Measurements from ENCODE around the gene ZEB1. TPM values are rescaled to one million over a fixed set of nuclear protein-coding genes. Genes with fewer than 3 reads are reported as not detected.
"Not testable (repeated sequence)": the region's sequence is repeated elsewhere in the genome, so short reads cannot be mapped to it uniquely, and the experiment has no call there.

The ZEB1 gene
- total and polyA plus RNA-seq, 2 experiments from 2014 or later: 19.1 to 37.3 TPM

GRCh38 chr10:31396376-31396775 lies 77.4 kb downstream of the ZEB1 start:
- DNase-seq (ENCODE audit: low read depth in 1 of 2, low spot score in 1 of 2): no peak
- Histone ChIP-seq H3K9me3 (ENCODE audit: low read depth) (no peaks in the 10 kb centered on the region), H3K36me3 (no peaks in the 10 kb centered on the region), H3K4me3 (no peak overlapping the region), H3K27ac (no peak overlapping the region), H3K4me1 (ENCODE audit: low read depth) (peaks cover 29% of the 10 kb centered on the region), H3K27me3 (no peaks in the 10 kb centered on the region)
- TF ChIP-seq CTCF (IDR thresholded peaks at IDR 0.05; ENCODE audit: low read depth, low read length): no peak

DNA sequence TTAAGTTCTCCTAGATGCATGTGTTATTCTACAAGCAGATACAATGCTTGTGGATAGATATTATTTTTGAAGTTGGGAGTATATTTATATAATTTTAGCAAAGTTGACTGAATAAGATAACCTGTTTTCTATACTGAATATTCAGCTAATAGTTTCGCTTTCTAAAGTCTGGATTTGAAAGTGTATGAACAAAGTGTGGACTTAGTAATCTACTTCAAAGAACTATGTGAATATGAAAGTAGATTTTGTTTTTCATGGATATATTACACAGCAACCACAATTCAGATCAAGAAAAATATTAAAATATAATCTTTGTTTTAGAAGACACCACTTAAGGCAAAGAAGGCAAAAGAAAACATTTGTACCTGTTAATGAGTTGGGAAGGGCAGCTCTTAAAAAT lies 78.8 kb downstream of the ZEB1 start:
- Histone ChIP-seq H3K36me3 (no peaks in the 10 kb centered on the region), H3K4me3 (no peak overlapping the region), H3K27me3 (no peaks in the 10 kb centered on the region), H3K9me3 (ENCODE audit: low read depth) (no peaks in the 10 kb centered on the region), H3K4me1 (ENCODE audit: low read depth) (peaks cover 42% of the 10 kb centered on the region), H3K27ac (no peak overlapping the region)
- TF ChIP-seq CTCF (IDR thresholded peaks at IDR 0.05; ENCODE audit: low read depth, low read length): no peak
- DNase-seq (ENCODE audit: low read depth in 1 of 2, low spot score in 1 of 2): no peak

DNA sequence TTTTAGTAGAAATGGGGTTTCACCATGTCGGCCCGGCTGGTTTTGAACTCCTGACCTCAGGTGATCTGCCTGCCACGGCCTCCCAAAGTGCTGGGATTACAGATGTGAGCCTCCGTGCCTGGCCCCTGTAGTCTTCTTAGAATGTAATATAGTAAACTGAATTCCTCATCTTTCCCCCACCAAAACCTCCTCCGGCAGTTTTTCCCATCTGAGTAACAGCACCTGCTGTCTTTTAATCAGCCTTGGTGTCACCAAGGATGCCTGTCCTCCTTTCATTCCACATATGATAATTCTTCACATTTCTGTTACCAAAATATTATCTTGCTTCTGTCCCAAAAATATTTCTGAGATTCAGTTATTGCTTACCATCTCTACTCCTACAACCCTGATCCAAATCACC lies 80.2 kb downstream of the ZEB1 start:
- Histone ChIP-seq H3K4me3 (no peak overlapping the region), H3K27me3 (no peaks in the 10 kb centered on the region), H3K9me3 (ENCODE audit: low read depth) (no peaks in the 10 kb centered on the region), H3K4me1 (ENCODE audit: low read depth) (peaks cover 46% of the 10 kb centered on the region), H3K27ac (peak overlapping the region; percentile 59), H3K36me3 (no peaks in the 10 kb centered on the region)
- no peak for TF ChIP-seq CTCF (IDR thresholded peaks at IDR 0.05; ENCODE audit: low read depth, low read length)
- DNase-seq (ENCODE audit: low read depth in 1 of 2, low spot score in 1 of 2): no peak

- peak in 1 of 2 donors; percentile 78 for DNase-seq (ENCODE audit: low read depth in 1 of 2, low spot score in 1 of 2)
- no peaks in the 10 kb centered on the region for H3K27me3 ChIP-seq
- no peak for TF ChIP-seq CTCF (IDR thresholded peaks at IDR 0.05; ENCODE audit: low read depth, low read length)
- no peak overlapping the region for H3K4me3 ChIP-seq
- peaks cover 51% of the 10 kb centered on the region for H3K4me1 ChIP-seq (ENCODE audit: low read depth)
- no peaks in the 10 kb centered on the region for H3K9me3 ChIP-seq (ENCODE audit: low read depth)
- no peaks in the 10 kb centered on the region for H3K36me3 ChIP-seq
- H3K27ac ChIP-seq: peak overlapping the region; percentile 59
Observed at GRCh38 chr10:31399631-31400030, 80.6 kb downstream of the ZEB1 start.

DNA sequence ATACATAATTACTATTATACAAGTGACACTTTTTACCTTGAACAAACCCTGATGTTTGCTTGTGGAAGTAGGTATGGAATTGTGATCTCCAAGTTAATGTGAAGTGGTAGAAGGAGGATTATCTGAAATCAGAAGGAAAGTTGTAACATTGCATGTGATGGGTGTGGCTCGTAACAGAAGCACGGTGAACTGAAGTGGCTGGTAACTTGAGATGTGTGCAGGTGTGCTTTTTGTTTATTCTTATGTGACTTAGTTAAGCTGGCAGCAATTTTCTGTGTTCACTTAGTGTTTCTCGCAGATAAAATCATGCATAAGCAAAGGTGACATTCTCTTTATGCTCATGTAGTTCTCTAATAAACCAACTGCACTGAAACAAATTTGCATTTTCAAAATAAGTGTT lies 82.3 kb downstream of the ZEB1 start:
- H3K27me3 ChIP-seq: no peaks in the 10 kb centered on the region
- no peak for TF ChIP-seq CTCF (IDR thresholded peaks at IDR 0.05; ENCODE audit: low read depth, low read length)
- no peak overlapping the region for H3K4me3 ChIP-seq
- H3K4me1 ChIP-seq (ENCODE audit: low read depth): peaks cover 56% of the 10 kb centered on the region
- H3K27ac ChIP-seq: no peak overlapping the region
- DNase-seq (ENCODE audit: low read depth in 1 of 2, low spot score in 1 of 2): no peak
- no peaks in the 10 kb centered on the region for H3K9me3 ChIP-seq (ENCODE audit: low read depth)
- no peaks in the 10 kb centered on the region for H3K36me3 ChIP-seq

DNA sequence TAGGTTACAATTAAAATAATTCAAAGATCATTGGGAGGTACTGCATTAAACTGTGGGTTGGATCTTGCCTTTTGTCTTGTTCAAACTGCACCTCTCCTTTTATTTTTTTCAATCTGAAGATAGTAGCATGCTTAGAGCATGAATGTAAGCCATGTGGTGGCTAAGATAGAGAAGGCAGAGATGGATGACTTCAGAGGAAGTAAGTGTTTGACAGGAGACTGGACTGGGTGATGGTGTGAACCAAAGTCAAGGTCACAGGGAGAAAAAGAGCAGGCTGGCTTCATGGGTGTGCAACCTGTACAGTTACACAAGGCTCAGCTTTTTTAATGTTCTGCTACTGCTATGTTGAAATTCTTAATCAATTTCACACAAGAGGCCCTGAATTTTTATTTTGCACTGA lies 85.6 kb downstream of the ZEB1 start:
- DNase-seq (ENCODE audit: low read depth in 1 of 2, low spot score in 1 of 2): peak; percentile 47 to 76
- no peak for TF ChIP-seq CTCF (IDR thresholded peaks at IDR 0.05; ENCODE audit: low read depth, low read length)
- peak overlapping the region; percentile 31 for H3K27ac ChIP-seq
- H3K36me3 ChIP-seq: no peaks in the 10 kb centered on the region
- peaks cover 43% of the 10 kb centered on the region for H3K4me1 ChIP-seq (ENCODE audit: low read depth)
- no peaks in the 10 kb centered on the region for H3K9me3 ChIP-seq (ENCODE audit: low read depth)
- H3K27me3 ChIP-seq: no peaks in the 10 kb centered on the region
- no peak overlapping the region for H3K4me3 ChIP-seq

DNA sequence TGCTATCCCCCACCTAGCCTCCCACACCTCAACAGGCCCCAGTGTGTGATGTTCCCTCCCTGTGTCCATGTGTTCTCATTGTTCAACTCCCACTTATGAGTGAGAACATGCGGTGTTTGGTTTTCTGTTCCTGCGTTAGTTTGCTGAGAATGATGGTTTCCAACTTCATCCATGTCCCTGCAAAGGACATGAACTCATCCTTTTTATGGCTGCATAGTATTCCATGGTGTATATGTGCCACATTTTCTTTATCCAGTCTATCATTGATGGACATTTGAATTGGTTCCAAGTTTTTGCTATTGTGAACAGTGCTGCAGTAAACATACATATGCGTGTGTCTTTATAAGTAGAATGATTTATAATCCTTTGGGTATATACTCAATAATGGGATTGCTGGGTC lies 86.8 kb downstream of the ZEB1 start:
- H3K4me1 ChIP-seq (ENCODE audit: low read depth): peaks cover 32% of the 10 kb centered on the region
- not testable (repeated sequence) for DNase-seq (ENCODE audit: low read depth in 1 of 2, low spot score in 1 of 2); H3K4me3 ChIP-seq; H3K36me3 ChIP-seq; H3K27me3 ChIP-seq; H3K27ac ChIP-seq; H3K9me3 ChIP-seq (ENCODE audit: low read depth)

- H3K4me1 ChIP-seq (ENCODE audit: low read depth); H3K4me3 ChIP-seq: not testable (repeated sequence)
Observed at GRCh38 chr10:31412397-31412796, 93.4 kb downstream of the ZEB1 start.

More at GRCh38 chr10:31412397-31412796, 93.4 kb downstream of the ZEB1 start:
- H3K27ac ChIP-seq; H3K27me3 ChIP-seq; H3K36me3 ChIP-seq; H3K9me3 ChIP-seq (ENCODE audit: low read depth); DNase-seq (ENCODE audit: low read depth in 1 of 2, low spot score in 1 of 2): not testable (repeated sequence)
